ENCODE measurements around the gene B4GALT5.

B4GALT5 gene

DNA sequence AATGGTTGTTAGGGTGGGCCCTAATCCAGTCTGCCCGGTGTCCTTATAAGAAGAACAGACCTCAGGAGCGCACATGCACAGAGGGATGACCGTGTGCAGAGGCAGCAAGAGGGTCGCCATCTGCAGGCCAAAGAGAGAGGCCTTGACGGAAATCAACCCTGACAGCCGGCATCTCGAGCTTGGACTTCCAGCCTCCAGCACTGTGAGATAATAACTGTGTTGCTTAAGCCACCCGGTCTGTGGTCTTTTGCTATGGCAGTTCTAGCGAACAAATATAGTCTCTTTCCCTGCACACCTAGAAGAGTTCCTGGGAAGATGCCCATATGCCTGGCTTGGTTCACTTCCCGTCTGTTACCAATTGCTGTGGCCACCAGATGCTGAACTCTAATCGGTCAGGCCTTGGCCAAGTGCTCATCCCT, 110.5 kb downstream of the B4GALT5 start:
- DNase-seq (ENCODE audit: low read depth) = no peak

DNA sequence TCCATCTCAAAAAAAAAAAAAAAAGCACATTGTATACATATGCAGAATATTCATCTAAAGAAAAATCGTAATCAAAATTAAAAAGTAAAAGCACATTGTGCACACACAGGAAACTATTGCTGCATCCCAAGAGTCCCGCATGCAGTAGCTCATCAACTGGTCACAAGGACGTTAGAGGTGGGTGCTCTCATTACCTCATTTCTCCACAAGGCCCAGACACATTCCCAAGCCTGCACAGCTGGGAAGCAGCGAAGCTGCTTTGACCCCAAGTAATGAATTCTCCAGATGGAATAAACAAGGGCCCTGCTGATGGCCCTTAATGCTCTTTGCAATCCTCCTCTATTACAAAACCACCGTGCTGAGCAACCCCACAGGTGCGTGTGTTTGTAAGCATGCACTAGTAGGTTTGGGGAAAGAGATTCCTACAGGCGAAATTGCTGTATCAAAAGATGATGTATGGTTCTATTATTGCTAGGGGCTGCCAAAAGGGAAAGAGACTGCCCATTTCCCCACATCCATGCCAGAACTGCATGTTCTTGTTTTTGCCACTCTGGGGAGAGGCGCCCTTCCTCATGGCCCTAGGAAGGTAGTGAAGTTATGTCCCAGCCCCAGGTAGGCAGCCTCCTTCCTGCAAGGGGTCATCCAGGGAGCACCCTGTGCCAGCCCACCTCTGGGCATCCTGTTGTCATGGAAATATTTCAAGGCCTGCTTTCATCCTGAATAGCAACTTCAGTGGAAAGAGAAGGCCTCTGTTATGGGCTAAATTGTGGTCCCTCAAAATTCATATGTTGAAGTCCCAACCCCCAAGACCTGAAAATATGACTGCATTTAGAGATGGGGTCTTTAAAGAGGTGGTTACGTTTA, 111.1 kb downstream of the B4GALT5 start:
- no peak for DNase-seq (ENCODE audit: low read depth)

DNA sequence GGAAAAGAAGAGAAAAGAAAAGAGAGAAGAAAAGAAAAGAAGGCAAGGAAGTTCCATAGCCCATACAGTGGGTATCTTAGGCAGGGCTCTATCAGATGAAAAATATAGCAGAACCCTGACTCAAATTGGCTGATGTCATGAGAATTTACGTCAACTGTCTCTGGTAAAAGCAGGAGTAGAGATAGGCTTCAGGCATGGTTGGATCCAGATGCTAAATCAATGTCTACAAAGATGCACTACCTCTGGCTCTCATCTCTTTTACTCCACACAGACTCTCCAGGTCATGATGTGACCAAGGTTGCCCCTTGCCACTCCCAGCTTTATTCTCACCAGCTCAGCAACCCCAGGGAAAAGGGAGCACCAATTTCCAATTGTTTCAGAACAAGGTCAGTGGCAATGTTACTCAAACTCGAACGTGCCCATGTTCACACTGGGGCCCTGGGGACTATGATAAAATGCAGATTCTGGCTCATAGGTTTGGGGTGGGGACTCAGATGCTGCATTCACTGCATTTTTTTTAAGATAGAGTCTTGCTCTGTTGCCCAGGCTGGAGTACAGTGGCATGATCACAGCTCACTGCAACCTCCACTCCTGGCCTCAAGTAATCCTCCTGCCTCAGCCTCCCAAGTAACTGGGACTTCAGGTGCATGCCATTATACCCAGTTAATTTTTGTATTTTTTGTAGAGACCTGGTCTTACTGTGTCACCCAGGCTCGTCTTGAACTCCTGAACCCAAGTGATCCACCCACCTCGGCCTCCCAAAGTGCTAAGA, 112.3 kb downstream of the B4GALT5 start:
- DNase-seq (ENCODE audit: low read depth) = no peak

DNA sequence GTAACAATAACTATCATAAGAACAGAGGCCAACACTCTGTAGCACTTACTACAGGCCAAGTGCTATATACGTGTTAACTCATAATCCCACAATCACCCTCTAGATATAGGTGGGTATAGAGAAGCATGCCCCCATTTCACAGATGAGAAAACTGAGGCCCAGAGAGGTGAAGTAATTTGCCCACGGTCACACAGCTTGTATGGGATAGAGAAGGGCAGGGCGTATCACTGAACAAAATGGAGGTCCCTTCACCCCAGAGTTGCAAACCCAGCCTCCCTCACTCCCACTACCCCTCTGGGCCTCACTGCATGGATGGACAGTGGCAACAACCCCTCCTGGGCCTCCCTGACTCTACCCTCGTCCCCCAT, 113.9 kb downstream of the B4GALT5 start:
- no peak for DNase-seq (ENCODE audit: low read depth)

DNA sequence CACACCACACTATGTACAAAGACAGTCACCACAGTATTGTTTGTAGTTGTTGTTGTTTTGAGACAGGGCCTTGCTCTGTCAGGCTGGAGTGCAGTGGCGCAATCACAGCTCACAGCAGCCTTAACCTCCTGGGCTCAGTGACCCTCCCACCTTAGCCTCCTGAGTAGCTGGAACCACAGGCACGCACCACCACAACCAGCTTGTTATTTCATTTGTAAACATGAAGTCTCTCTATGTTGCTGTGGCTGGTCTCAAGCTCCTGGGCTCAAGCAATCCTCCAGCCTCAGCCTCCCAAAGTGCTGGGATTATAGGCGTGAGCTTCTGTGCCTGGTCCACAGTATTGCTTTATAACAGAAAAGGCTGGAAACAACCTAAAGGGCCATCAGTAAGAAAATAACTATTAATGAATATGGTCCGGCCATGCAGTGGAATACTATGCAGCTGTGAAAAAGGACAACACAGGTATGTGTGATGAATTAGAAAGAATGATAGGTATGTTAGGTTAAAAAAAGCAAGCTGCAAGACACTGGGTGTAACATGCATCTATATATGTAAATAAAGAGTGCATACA, 115.8 kb downstream of the B4GALT5 start:
- no peak for DNase-seq (ENCODE audit: low read depth)

DNA sequence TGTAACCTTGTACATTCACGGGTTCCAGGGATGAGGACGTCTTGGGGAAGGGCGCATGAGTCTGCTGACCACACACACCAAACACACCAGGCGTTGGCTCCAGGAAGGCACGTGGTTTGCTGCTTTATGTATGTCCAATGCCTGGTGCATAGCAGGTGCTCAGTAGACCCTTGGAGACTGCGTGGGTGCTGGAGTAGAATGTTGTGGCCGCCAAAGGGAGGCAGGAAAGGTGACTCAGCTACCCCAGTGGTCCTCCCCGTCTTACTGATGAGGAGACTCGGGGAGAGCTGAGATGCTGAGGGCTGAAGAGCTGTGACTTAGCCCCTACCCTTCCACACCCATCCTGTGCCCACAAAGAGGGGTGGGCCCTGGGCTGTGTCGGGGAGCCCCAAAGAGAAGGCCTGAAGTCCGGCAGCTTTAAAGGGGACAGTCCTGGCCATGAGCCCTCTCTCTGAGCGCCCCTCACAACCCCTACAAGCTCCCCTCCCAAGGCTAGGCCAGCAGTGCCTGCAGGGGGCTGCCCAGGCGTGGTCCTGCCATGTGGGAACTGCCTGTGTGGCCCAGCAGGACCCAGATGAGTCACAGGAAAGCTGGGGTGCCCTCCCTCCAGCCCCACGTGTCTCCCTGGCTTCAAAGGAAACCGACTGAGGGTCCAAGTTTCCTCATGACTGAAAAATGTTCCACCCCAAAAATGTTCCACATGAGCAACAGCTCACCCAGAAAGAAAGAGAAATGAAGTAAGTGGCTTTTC, 117.7 kb downstream of the B4GALT5 start:
- DNase-seq (ENCODE audit: low read depth) = no peak

DNA sequence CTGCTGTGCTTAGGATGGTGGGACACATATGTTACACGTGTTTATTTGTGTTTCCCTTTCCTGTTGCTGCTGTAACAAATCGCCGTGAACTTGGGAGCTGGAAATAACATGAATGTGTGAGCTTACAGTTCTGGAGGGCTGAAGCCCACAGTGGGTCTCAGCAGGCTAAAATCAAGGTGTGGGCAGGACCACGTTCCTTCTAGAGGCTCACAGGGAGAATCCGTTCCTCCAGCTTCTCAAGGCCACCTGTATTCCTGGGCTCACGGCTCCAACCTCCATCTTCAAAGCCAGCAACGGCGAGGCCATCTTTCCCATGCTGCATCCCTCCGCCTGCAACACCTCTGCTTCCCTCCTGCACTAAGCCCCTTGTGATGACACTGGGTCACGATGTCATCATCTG, 118.3 kb downstream of the B4GALT5 start:
- DNase-seq (ENCODE audit: low read depth) = no peak

DNA sequence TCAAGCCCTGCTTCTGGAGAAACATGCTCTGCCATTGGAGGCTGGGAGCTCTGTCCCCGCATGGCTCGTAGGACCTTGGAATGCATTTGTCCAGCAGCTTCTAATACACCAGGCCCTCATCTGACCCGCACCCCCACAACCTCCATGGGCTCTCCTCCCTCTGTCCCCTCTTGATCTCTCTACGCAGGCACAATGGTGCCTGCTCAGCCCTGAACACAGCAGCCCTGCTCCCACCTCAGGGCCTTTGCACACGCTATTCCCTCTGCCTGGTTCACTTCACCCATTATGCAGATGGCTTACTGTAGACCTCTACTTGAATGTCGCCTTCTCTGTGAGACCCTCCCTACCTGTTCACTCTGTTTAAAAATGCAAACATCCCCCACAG, 118.8 kb downstream of the B4GALT5 start:
- DNase-seq (ENCODE audit: low read depth) = no peak

DNA sequence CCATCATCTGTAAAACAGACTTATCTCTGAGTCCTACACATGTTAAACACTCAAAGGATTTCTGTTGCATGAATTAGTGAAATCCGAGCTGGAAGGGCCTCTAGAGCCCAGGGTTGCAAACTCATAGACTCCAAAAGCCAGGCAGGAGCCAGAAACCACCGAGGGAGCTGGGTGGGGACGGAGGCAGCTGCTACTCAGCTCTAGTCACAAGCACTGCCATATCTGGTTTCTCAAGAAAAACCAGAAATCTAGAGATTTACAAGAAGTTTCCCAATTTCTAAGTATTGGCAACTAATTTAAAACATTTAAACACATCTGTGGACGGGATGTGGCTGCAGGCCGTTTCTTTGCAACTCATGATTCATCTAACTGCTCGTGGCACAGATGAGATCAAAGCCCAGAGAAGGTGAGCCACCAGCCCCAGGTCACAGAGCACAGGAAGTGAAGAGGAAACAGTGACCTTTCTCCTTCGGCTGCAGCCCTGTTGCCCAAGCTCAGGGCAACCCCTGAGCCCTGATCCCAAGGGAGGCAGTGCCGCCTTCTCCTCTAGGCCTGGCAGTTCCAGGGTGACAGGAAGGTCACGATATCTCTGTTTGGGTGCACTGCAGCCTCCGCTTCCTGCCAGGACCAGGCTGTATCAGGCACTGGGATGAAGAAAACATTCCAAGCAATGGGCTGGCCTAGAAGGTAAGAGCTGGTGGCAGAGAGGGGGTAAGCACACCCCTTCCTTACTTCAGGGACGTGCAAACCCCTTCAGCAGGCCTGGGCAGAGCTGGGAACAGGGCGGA, 119.3 kb downstream of the B4GALT5 start:
- DNase-seq (ENCODE audit: low read depth) = peak; percentile 14

DNA sequence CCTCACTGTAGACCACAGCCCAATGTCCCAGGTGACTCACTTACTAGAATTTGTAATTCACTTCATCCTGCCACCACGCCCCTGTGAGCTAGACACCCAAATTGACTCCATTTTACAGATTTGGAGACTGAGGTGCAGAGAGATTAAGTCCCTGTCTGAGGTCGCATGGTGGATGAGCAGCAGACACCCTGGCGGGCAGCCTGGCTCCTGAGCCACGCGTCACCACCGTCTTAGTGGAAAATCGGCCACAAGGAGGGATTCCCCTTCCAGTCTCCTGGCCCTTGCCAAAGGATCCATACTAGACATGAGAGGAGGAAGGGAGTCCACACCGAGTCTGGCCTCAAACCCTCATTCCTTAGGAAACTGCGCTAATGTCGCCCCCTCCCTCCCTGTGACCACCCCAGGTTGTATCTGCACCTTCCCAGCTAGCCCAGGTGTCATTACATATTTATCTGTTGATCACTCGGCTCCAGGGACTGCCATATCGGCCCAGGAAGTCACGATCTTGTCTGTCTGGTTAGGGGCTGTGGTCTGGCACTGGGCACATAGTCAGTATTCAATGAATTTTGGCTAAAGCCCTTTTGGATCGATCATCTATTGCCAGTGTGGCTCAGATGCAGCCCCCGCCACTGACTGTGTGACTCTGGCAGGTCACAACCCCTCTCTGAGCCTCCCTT, 120.1 kb downstream of the B4GALT5 start:
- no peak for DNase-seq (ENCODE audit: low read depth)

DNA sequence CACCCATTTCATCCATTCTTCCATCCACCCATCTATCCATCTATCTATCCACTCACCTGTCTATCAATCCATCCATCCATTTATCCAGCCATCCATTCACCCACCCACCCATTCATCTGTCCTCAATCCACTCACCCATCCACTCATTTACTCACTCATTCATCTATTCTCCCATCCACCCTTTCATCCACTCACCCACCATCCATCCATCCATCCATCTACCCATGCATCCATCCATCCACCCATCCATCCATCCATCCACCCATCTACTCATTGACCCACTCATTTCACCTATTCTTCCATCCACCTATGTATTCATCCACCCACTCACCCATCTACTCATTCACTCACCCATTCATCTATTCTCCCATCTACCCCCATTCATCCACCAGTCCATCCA, 121.6 kb downstream of the B4GALT5 start:
- no peak for DNase-seq (ENCODE audit: low read depth)

DNA sequence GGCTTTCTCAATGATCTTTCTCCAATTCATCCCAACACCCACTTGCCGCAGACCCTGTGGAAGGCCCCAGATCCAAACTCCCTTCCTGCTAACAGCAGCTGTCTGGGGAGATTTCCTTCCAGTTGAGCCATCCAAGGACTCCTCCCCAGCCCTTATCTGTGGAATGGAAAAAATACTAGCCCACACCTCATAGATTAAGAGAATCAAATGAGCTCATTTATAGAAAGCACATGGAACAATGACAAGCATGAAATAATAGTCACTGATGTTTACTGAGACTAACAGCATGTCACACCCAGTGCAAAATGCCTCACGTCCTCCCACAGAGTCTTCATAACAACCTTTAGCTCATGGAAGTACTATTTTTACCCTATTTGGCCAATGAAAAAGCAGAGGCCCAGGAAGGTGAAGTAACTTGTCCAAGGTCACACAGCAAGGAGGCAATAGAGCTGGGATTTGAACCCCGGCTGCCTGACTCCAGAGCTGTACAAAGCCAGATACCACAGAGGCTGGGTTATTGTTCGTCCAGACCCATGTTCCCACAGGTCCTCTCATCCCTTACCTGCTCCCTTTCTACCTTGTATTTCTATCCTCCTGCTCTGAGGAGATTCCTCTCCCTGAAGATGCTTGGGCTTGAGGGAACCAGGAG, 122.3 kb downstream of the B4GALT5 start:
- DNase-seq (ENCODE audit: low read depth) = no peak

DNA sequence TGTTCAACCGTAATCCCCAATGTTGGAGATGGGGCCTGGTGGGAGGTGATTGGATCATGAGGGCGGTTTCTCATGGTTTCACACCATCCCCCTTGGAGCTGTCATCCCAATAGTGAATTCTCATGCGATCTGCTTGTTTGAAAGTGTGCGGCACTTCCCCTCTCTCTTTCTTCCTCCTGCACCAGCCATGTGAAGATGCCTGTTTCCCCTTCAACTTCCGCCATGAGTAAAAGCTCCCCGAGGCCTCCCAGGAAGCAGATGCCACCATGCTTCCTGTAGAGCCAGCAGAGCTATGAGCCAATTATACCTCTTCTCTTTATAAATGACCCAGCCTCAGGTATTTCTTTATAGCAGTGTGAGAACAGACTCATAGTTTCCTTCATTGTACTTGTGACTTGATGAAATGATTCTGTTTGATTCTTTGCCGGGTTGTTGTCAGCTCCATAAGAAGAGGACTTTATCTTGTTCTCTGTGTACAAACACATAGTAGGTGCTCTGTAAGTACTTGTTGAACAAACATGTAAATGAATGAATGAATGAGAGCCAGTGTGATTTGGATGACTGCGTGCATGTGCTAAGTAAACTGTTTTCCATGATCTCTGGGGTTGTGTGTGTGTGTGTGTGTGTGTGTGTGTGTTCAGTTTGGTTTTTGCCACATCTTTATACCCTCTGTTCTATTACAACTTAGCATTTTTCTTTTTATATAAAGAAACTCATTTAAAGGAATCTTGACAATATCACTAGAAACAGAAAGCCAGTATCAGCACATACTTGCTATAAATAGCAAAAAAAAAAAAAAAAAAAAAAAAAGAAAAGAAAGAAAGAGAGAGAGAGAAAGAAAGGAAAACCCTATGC, 123.3 kb downstream of the B4GALT5 start:
- no peak for DNase-seq (ENCODE audit: low read depth)

DNA sequence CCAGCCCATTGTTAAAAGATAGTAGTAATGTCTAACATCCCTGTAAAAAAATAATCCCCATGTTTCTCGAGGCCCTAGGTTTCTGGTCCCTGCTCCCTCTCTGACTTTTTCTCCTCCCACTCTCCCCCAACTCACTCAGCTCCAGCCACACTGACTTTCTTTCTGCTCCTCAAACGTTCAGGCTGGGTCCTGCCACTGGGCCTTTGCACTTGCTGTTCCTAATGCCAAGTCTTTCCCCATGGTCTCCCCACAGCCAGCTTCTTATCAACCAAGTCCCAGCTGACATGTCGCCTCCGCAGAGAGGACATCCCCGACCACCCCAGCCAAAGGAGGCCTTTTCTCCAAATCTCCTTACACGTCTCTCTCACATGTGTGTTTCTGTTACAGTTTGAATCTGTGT, 123.9 kb downstream of the B4GALT5 start:
- no peak for DNase-seq (ENCODE audit: low read depth)

DNA sequence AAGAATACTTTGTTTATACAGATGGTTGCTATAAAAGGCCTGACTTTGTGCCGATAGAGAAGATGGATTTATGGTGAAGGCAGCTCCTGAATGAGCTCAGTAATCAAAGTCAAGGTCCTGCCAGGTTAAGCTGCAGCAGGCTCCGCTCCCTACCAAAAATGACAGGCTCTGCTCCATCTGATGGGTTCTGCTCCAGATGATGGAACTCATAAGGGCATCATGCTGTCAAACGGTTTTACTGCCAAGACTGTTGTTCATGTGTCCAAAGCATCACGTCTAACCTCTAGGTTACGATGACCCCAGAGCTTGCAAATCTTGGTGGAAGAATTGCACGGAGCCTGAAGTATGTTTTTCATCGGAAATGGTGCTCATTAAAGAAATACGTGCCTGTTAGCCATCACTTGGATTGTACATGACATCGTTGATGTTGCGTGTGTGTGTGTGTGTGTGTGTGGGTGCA, 126.5 kb downstream of the B4GALT5 start:
- DNase-seq (ENCODE audit: low read depth) = no peak

DNA sequence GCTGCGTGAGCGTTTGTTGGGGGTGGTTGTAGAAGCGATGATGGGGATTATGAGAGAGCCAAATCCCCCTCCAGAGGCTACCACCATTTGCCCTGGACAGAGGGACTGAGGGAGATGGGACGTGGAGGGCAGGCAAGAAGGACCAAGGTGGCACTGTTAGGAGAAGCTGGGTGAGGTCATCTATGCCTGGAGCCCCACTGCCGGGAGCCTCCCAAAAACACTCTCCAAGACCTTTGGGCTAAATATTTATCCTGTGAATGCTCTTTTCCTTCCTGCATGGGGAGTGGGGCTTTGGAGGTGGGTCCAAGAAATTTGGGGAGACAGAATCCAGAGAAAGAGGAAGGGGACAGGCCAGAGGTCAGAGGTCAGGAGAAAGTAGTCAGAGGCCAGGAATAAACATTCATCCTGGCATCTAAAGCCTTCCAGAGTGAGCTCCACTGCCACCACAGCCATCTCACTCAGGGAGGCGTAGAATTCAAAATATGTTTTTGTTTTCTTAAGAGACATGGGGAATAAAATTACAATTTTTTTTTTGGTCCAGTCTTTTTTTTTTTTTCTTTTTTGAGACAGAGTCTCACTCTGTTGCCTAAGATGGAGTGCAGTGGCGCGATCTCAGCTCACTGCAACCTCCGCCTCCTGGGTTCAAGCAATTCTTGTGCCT, 128.0 kb downstream of the B4GALT5 start:
- DNase-seq (ENCODE audit: low read depth) = no peak

DNA sequence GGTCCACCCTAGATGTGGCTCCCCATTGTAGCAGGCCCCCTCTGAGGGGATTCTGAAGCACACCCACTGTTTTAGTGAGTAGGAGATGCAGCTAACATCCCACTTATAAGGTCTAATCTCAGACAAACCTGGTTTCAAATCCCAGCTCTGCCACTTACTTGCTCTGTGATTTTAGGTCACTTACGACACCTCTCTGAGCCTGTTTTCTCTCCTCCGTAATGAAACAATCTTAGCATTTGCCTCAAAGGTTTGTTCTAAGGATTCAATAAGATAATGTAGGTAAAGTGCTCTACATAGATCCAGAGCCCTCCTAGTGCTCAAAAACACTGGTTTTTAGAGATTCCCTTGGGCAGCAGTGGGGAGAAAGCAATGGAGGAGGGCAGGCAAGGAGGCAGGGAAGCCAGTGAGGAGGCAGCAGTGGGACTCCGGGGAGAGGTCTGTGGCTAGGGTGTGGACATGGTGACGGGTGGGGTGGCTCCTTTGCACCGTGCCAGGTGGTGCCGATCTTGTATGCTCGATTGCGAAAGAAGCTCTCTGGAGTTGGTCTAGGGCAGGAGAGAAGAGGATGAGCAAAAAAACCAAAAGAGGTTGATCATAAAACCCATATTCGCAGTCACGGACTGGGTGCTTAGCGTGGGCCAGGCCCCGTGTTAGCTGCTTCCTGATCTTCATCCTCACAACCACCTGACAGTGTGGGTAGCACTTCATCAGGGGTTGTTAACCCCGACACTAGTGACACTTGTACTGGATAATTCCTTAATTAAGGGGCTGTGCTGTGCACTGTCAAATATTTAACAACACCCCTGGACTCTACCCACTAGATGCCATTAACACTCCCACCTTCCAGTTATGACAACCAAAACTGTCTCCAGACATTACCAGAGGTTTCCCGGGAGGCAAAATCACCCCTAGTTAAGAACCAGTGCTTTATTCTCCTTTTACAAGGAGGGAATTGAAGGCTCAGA, 129.0 kb downstream of the B4GALT5 start:
- no peak for DNase-seq (ENCODE audit: low read depth)
